ENCODE data around the gene CC2D2B. TPM values are rescaled to one million over a fixed set of nuclear protein-coding genes. Genes with fewer than 3 reads are reported as not detected.

CC2D2B gene
- total RNA-seq, 1 experiment from 2014 or later: 0.20 TPM

DNA sequence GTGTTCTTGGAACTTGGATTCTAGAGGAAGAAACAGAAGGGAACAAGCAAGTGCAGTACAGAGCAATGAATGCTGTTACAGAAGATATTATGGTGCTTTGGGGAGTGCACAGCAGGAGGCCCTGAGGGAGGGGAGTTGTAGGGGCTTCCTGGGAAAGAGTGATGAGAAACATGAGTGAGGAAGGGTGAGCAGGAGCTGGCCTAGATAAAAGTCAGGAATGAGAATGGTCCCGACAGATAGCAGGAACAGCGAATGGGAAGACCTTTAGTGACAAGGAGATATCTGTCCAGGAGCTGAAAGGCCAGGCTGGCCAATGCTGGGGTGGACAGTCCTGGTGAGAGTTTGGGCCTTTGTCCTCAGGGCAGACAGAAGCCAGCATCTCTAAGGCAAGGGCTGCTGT lies 115.0 kb downstream of the CC2D2B start:
- POLR2A ChIA-PET: no interaction called here
- CTCF ChIA-PET: no interaction called here
- no peaks in the 10 kb centered on the region for H3K36me3 Mint-ChIP-seq
- no peaks in the 10 kb centered on the region for H3K27me3 Mint-ChIP-seq (ENCODE audit: low read depth)
- TF ChIP-seq USF2 (CRISPR knock-in tag; IDR thresholded peaks at IDR 0.05): no peak
- TF ChIP-seq, protein P1, sequence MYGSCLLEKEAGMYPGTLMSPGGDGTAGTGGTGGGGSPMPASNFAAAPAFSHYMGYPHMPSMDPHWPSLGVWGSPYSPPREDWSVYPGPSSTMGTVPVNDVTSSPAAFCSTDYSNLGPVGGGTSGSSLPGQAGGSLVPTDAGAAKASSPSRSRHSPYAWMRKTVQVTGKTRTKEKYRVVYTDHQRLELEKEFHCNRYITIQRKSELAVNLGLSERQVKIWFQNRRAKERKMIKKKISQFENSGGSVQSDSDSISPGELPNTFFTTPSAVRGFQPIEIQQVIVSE (CRISPR knock-in tag; IDR thresholded peaks at IDR 0.05; ENCODE audit: borderline replicate concordance): no peak
- no peak for TF ChIP-seq ETV6 (CRISPR knock-in tag; IDR thresholded peaks at IDR 0.05)
- no peak for TF ChIP-seq NR1H2 (CRISPR knock-in tag; IDR thresholded peaks at IDR 0.05)
- TF ChIP-seq ZNF138 (CRISPR knock-in tag; conservative IDR thresholded peaks at IDR 0.05): no peak
- TF ChIP-seq JUN (CRISPR knock-in tag; IDR thresholded peaks at IDR 0.05): no peak
- TF ChIP-seq, protein P2, sequence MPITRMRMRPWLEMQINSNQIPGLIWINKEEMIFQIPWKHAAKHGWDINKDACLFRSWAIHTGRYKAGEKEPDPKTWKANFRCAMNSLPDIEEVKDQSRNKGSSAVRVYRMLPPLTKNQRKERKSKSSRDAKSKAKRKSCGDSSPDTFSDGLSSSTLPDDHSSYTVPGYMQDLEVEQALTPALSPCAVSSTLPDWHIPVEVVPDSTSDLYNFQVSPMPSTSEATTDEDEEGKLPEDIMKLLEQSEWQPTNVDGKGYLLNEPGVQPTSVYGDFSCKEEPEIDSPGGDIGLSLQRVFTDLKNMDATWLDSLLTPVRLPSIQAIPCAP (CRISPR knock-in tag; IDR thresholded peaks at IDR 0.05): no peak
- no peak for TF ChIP-seq GABPB1 (CRISPR knock-in tag; IDR thresholded peaks at IDR 0.05)
- no peak for TF ChIP-seq NFATC4 (CRISPR knock-in tag; IDR thresholded peaks at IDR 0.05)
- no peak for TF ChIP-seq RORB (CRISPR knock-in tag; IDR thresholded peaks at IDR 0.05)
- no peak for TF ChIP-seq ESRRA (CRISPR knock-in tag; IDR thresholded peaks at IDR 0.05; ENCODE audit: borderline replicate concordance)
- no peak for TF ChIP-seq NFE2L1 (CRISPR knock-in tag; IDR thresholded peaks at IDR 0.05)
- TF ChIP-seq, protein P3, sequence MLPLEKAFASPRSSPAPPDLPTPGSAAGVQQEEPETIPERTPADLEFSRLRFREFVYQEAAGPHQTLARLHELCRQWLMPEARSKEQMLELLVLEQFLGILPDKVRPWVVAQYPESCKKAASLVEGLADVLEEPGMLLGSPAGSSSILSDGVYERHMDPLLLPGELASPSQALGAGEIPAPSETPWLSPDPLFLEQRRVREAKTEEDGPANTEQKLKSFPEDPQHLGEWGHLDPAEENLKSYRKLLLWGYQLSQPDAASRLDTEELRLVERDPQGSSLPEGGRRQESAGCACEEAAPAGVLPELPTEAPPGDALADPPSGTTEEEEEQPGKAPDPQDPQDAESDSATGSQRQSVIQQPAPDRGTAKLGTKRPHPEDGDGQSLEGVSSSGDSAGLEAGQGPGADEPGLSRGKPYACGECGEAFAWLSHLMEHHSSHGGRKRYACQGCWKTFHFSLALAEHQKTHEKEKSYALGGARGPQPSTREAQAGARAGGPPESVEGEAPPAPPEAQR (CRISPR knock-in tag; IDR thresholded peaks at IDR 0.05): no peak
- TF ChIP-seq TEAD4 (CRISPR knock-in tag; IDR thresholded peaks at IDR 0.05): no peak
- TF ChIP-seq ZNF219 (CRISPR knock-in tag; IDR thresholded peaks at IDR 0.05; ENCODE audit: borderline replicate concordance): no peak
- DNase-seq (ENCODE audit: low spot score) (no peak), ATAC-seq (no peak)
- no peak overlapping the region for H3K27ac Mint-ChIP-seq
- H3K4me3 Mint-ChIP-seq: no peak overlapping the region
- H3K4me1 Mint-ChIP-seq: no peaks in the 10 kb centered on the region
- H3K9me3 Mint-ChIP-seq: no peaks in the 10 kb centered on the region

DNA sequence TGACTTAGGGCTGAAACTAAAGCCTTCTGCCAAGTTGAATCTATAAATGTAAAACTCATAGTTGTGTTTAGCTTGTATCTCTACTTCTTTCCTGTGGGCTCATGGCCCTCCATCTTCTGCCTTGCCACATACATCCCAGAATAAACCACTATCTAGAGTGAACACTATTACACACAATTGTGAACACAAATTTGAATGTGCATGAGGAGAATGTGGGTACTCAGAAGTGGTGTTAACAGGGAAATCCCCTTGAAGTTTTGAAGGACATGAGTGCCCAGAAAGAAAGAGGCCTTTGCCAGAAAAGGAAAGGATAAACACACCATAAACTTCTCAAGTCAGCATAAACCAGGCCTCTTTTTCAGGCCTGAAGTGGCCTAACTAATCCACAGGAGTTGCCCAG lies 115.4 kb downstream of the CC2D2B start:
- Mint-ChIP-seq H3K4me1 (no peaks in the 10 kb centered on the region), H3K9me3 (no peaks in the 10 kb centered on the region), H3K27ac (no peak overlapping the region), H3K27me3 (ENCODE audit: low read depth) (no peaks in the 10 kb centered on the region), H3K4me3 (no peak overlapping the region), H3K36me3 (no peaks in the 10 kb centered on the region)
- ChIA-PET CTCF (interaction anchor here (1.0 kb wide), 1 partner anchor 206 kb away, joined by 4 read pairs; no protein-coding TSS in a partner anchor), POLR2A (no interaction called here)
- DNase-seq (ENCODE audit: low spot score) (no peak), ATAC-seq (no peak)
- TF ChIP-seq HMGA2 (CRISPR knock-in tag; IDR thresholded peaks at IDR 0.05): no peak
- TF ChIP-seq FOXP1 (CRISPR knock-in tag; IDR thresholded peaks at IDR 0.05; ENCODE audit: borderline replicate concordance): no peak
- TF ChIP-seq, protein P4, sequence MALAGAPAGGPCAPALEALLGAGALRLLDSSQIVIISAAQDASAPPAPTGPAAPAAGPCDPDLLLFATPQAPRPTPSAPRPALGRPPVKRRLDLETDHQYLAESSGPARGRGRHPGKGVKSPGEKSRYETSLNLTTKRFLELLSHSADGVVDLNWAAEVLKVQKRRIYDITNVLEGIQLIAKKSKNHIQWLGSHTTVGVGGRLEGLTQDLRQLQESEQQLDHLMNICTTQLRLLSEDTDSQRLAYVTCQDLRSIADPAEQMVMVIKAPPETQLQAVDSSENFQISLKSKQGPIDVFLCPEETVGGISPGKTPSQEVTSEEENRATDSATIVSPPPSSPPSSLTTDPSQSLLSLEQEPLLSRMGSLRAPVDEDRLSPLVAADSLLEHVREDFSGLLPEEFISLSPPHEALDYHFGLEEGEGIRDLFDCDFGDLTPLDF (CRISPR knock-in tag; IDR thresholded peaks at IDR 0.05): no peak
- no peak for TF ChIP-seq MXD4 (CRISPR knock-in tag; IDR thresholded peaks at IDR 0.05; ENCODE audit: borderline replicate concordance)
- TF ChIP-seq ZNF532 (CRISPR knock-in tag; IDR thresholded peaks at IDR 0.05; ENCODE audit: borderline replicate concordance): no peak
- no peak for TF ChIP-seq E2F5 (CRISPR knock-in tag; IDR thresholded peaks at IDR 0.05)
- no peak for TF ChIP-seq ERG (CRISPR knock-in tag; IDR thresholded peaks at IDR 0.05)
- TF ChIP-seq GABPB1 (CRISPR knock-in tag; IDR thresholded peaks at IDR 0.05): no peak
- TF ChIP-seq PRRX2 (CRISPR knock-in tag; IDR thresholded peaks at IDR 0.05): no peak
- TF ChIP-seq ETV6 (CRISPR knock-in tag; IDR thresholded peaks at IDR 0.05): no peak
- no peak for TF ChIP-seq ATF3 (CRISPR knock-in tag; conservative IDR thresholded peaks at IDR 0.05)
- no peak for TF ChIP-seq RORB (CRISPR knock-in tag; IDR thresholded peaks at IDR 0.05)
- no peak for TF ChIP-seq GTF2I (CRISPR knock-in tag; conservative IDR thresholded peaks at IDR 0.05)
- TF ChIP-seq NR1H2 (CRISPR knock-in tag; IDR thresholded peaks at IDR 0.05): no peak

Data from WTC11 (cell line).